ENCODE results near the gene RPA1.

The RPA1 gene

DNA sequence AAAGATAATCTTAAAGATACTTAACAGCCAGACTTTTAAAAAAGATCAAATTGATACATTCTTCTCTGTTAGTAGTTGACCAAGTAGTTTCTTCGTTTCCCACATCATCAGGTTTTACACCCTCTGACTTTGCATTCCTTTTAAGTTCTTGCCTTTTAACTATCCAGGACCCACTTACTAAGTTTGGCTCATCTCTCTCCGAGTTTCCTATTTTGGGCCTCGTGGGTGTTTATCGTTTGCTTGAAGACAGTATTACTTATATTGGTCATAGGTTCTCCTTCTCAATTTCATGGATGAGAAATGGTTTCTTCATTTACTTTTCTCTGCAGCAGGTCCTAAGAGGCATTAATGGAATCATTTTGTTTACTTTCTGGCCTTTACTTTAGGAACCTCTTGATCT, 43.2 kb downstream of the RPA1 start:
- Histone ChIP-seq H3K27ac (ENCODE audit: insufficient read depth, low read length, poor library complexity, severe bottlenecking) (peak overlapping the region; percentile 82), H3K9me3 (ENCODE audit: control insufficient read depth, low read length) (no peaks in the 10 kb centered on the region), H3K4me1 (ENCODE audit: control insufficient read depth, insufficient read depth, low read length, poor library complexity, severe bottlenecking) (peaks cover 37% of the 10 kb centered on the region), H3K4me3 (ENCODE audit: insufficient read depth, low read depth, low read length, poor library complexity, severe bottlenecking) (no peak overlapping the region), H3K36me3 (ENCODE audit: control insufficient read depth, insufficient read depth, low read length) (peaks cover 23% of the 10 kb centered on the region), H3K27me3 (replicated peaks; ENCODE audit: control insufficient read depth, insufficient read depth, low read length, poor library complexity, severe bottlenecking) (no peaks in the 10 kb centered on the region)
- DNase-seq, result no peak

- DNase-seq, result no peak
- H3K27ac ChIP-seq (ENCODE audit: insufficient read depth, low read length, poor library complexity, severe bottlenecking), result peak overlapping the region; percentile 82
Measured at GRCh38 chr17:1873418-1873817, 43.6 kb downstream of the RPA1 start.

GRCh38 chr17:1875597-1875996, 45.8 kb downstream of the RPA1 start:
- Histone ChIP-seq H3K36me3 (ENCODE audit: control insufficient read depth, insufficient read depth, low read length) (peaks cover 47% of the 10 kb centered on the region), H3K27me3 (replicated peaks; ENCODE audit: control insufficient read depth, insufficient read depth, low read length, poor library complexity, severe bottlenecking) (no peaks in the 10 kb centered on the region), H3K4me3 (ENCODE audit: insufficient read depth, low read depth, low read length, poor library complexity, severe bottlenecking) (no peak overlapping the region), H3K4me1 (ENCODE audit: control insufficient read depth, insufficient read depth, low read length, poor library complexity, severe bottlenecking) (peaks cover 30% of the 10 kb centered on the region), H3K9me3 (ENCODE audit: control insufficient read depth, low read length) (no peaks in the 10 kb centered on the region), H3K27ac (ENCODE audit: insufficient read depth, low read length, poor library complexity, severe bottlenecking) (no peak overlapping the region)
- DNase-seq, result no peak

More at GRCh38 chr17:1873418-1873817, 43.6 kb downstream of the RPA1 start:
- H3K36me3 ChIP-seq (ENCODE audit: control insufficient read depth, insufficient read depth, low read length), result peaks cover 25% of the 10 kb centered on the region
- H3K4me3 ChIP-seq (ENCODE audit: insufficient read depth, low read depth, low read length, poor library complexity, severe bottlenecking), result no peak overlapping the region
- H3K4me1 ChIP-seq (ENCODE audit: control insufficient read depth, insufficient read depth, low read length, poor library complexity, severe bottlenecking), result peaks cover 37% of the 10 kb centered on the region
- no peaks in the 10 kb centered on the region for H3K27me3 ChIP-seq (replicated peaks; ENCODE audit: control insufficient read depth, insufficient read depth, low read length, poor library complexity, severe bottlenecking)
- H3K9me3 ChIP-seq (ENCODE audit: control insufficient read depth, low read length), result no peaks in the 10 kb centered on the region

GRCh38 chr17:1878419-1879121, 48.8 kb downstream of the RPA1 start:
- no peak for DNase-seq
- Histone ChIP-seq H3K4me1 (ENCODE audit: control insufficient read depth, insufficient read depth, low read length, poor library complexity, severe bottlenecking) (peaks cover 1% of the 10 kb centered on the region), H3K4me3 (ENCODE audit: insufficient read depth, low read depth, low read length, poor library complexity, severe bottlenecking) (no peak overlapping the region), H3K27ac (ENCODE audit: insufficient read depth, low read length, poor library complexity, severe bottlenecking) (no peak overlapping the region), H3K9me3 (ENCODE audit: control insufficient read depth, low read length) (no peaks in the 10 kb centered on the region), H3K36me3 (ENCODE audit: control insufficient read depth, insufficient read depth, low read length) (peaks cover 58% of the 10 kb centered on the region), H3K27me3 (replicated peaks; ENCODE audit: control insufficient read depth, insufficient read depth, low read length, poor library complexity, severe bottlenecking) (no peaks in the 10 kb centered on the region)

GRCh38 chr17:1880851-1881630, 51.2 kb downstream of the RPA1 start:
- H3K27me3 ChIP-seq (replicated peaks; ENCODE audit: control insufficient read depth, insufficient read depth, low read length, poor library complexity, severe bottlenecking), result no peaks in the 10 kb centered on the region
- H3K4me3 ChIP-seq (ENCODE audit: insufficient read depth, low read depth, low read length, poor library complexity, severe bottlenecking), result no peak overlapping the region
- peaks cover 74% of the 10 kb centered on the region for H3K36me3 ChIP-seq (ENCODE audit: control insufficient read depth, insufficient read depth, low read length)
- no peaks in the 10 kb centered on the region for H3K4me1 ChIP-seq (ENCODE audit: control insufficient read depth, insufficient read depth, low read length, poor library complexity, severe bottlenecking)
- no peak overlapping the region for H3K27ac ChIP-seq (ENCODE audit: insufficient read depth, low read length, poor library complexity, severe bottlenecking)
- no peaks in the 10 kb centered on the region for H3K9me3 ChIP-seq (ENCODE audit: control insufficient read depth, low read length)
- no peak for DNase-seq

DNA sequence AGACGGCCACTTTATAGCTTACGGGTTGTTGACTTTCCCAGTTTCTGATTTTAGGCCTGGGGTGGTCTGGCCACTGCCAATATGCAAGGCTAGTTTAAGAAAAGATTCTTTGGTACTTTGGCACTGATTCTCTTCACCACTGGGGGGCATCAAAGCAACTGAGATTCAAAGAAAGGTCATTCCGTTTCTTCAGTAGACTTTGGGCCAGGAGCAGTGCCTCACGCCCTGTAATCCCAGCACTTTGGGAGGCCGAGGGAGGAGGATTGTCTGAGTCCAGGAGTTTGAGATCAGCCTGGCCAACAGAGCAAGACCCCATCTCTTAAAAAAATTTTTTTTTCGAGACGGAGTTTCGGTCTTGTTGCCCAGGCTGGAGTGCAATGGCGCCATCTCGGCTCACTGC, 53.0 kb downstream of the RPA1 start:
- Histone ChIP-seq H3K4me3 (ENCODE audit: insufficient read depth, low read depth, low read length, poor library complexity, severe bottlenecking) (no peak overlapping the region), H3K27me3 (replicated peaks; ENCODE audit: control insufficient read depth, insufficient read depth, low read length, poor library complexity, severe bottlenecking) (no peaks in the 10 kb centered on the region), H3K4me1 (ENCODE audit: control insufficient read depth, insufficient read depth, low read length, poor library complexity, severe bottlenecking) (no peaks in the 10 kb centered on the region), H3K36me3 (ENCODE audit: control insufficient read depth, insufficient read depth, low read length) (peaks cover 75% of the 10 kb centered on the region), H3K9me3 (ENCODE audit: control insufficient read depth, low read length) (no peaks in the 10 kb centered on the region), H3K27ac (ENCODE audit: insufficient read depth, low read length, poor library complexity, severe bottlenecking) (no peak overlapping the region)
- DNase-seq, result no peak

GRCh38 chr17:1883536-1883935, 53.7 kb downstream of the RPA1 start:
- no peaks in the 10 kb centered on the region for H3K4me1 ChIP-seq (ENCODE audit: control insufficient read depth, insufficient read depth, low read length, poor library complexity, severe bottlenecking)
- H3K9me3 ChIP-seq (ENCODE audit: control insufficient read depth, low read length), result no peaks in the 10 kb centered on the region
- H3K27ac ChIP-seq (ENCODE audit: insufficient read depth, low read length, poor library complexity, severe bottlenecking), result no peak overlapping the region
- H3K36me3 ChIP-seq (ENCODE audit: control insufficient read depth, insufficient read depth, low read length), result peaks cover 78% of the 10 kb centered on the region
- no peaks in the 10 kb centered on the region for H3K27me3 ChIP-seq (replicated peaks; ENCODE audit: control insufficient read depth, insufficient read depth, low read length, poor library complexity, severe bottlenecking)
- DNase-seq, result no peak
- no peak overlapping the region for H3K4me3 ChIP-seq (ENCODE audit: insufficient read depth, low read depth, low read length, poor library complexity, severe bottlenecking)

GRCh38 chr17:1888741-1889140, 58.9 kb downstream of the RPA1 start:
- Histone ChIP-seq H3K27ac (ENCODE audit: insufficient read depth, low read length, poor library complexity, severe bottlenecking) (no peak overlapping the region), H3K9me3 (ENCODE audit: control insufficient read depth, low read length) (no peaks in the 10 kb centered on the region), H3K4me1 (ENCODE audit: control insufficient read depth, insufficient read depth, low read length, poor library complexity, severe bottlenecking) (no peaks in the 10 kb centered on the region), H3K27me3 (replicated peaks; ENCODE audit: control insufficient read depth, insufficient read depth, low read length, poor library complexity, severe bottlenecking) (no peaks in the 10 kb centered on the region), H3K4me3 (ENCODE audit: insufficient read depth, low read depth, low read length, poor library complexity, severe bottlenecking) (no peak overlapping the region), H3K36me3 (ENCODE audit: control insufficient read depth, insufficient read depth, low read length) (peaks cover 73% of the 10 kb centered on the region)
- DNase-seq, result no peak

DNA sequence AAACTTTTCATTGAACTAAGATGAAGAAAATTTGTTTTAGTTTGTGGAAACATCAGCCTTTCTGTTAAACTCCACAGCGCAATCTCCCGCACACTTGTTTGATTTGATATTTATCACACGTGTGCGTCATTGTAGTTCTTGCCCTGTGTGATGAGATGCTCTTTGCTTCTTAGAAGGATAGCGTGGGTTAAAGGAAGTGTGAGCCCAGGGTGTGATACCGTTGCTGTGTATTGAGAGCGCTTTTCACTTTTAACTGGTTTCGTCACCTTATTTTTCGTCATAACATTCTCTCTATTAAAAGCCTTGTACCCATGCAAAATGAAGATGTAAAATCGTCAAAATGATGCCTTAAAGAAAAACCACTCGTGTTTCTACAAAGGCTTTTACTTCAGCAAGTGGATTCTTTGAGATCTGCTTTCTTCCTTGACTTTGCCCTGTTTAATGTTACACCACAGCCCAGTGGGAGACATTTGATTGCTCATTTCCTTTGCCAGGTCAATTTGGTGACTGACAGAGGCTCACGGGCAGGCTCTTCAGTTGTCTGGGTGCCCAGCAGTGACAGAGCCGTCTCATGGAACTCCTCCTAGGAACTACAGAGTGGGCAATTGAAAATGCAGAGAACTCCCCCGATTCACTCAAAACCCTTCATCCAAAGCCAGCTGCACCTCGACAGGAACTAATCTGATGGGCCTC, 61.1 kb downstream of the RPA1 start:
- DNase-seq, result peak in 1 of 3 donors; percentile 6
- Histone ChIP-seq H3K4me3 (ENCODE audit: insufficient read depth, low read depth, low read length, poor library complexity, severe bottlenecking) (no peak overlapping the region), H3K4me1 (ENCODE audit: control insufficient read depth, insufficient read depth, low read length, poor library complexity, severe bottlenecking) (no peaks in the 10 kb centered on the region), H3K27me3 (replicated peaks; ENCODE audit: control insufficient read depth, insufficient read depth, low read length, poor library complexity, severe bottlenecking) (no peaks in the 10 kb centered on the region), H3K9me3 (ENCODE audit: control insufficient read depth, low read length) (no peaks in the 10 kb centered on the region), H3K27ac (ENCODE audit: insufficient read depth, low read length, poor library complexity, severe bottlenecking) (no peak overlapping the region), H3K36me3 (ENCODE audit: control insufficient read depth, insufficient read depth, low read length) (peaks cover 54% of the 10 kb centered on the region)

Data from effector memory CD4-positive, alpha-beta T cell (primary cell).